ENCODE results near the gene COG8. TPM values are rescaled to one million over a fixed set of nuclear protein-coding genes. Genes with fewer than 3 reads are reported as not detected.

COG8 gene
- total RNA-seq, 1 donor from 2014 or later, result 42.7 TPM

- no peak for DNase-seq (ENCODE audit: low spot score)
Measured at GRCh38 chr16:69346683-69347082, 7.3 kb upstream of the COG8 start.

GRCh38 chr16:69345923-69346322, 6.6 kb upstream of the COG8 start:
- no peak for DNase-seq (ENCODE audit: low spot score)

DNA sequence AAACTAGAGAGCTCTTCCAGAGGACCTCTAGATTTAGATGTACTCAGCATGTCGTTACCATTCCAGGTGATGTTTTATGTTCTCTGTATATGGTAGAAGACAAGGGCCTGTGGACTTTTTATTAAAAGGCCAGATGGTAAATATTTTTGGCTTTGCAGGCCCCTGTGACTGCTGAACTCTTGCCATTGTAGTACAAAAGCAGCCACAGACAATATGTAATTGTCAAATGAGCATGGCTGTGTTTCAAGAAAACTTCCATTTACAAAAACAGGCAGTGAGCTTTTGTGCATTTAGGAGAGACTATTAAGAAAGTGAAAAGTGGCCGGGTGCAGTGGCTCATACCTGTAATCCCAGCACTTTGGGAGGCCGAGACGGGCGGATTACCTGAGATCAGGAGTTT, 4.8 kb upstream of the COG8 start:
- DNase-seq (ENCODE audit: low spot score), result no peak

DNA sequence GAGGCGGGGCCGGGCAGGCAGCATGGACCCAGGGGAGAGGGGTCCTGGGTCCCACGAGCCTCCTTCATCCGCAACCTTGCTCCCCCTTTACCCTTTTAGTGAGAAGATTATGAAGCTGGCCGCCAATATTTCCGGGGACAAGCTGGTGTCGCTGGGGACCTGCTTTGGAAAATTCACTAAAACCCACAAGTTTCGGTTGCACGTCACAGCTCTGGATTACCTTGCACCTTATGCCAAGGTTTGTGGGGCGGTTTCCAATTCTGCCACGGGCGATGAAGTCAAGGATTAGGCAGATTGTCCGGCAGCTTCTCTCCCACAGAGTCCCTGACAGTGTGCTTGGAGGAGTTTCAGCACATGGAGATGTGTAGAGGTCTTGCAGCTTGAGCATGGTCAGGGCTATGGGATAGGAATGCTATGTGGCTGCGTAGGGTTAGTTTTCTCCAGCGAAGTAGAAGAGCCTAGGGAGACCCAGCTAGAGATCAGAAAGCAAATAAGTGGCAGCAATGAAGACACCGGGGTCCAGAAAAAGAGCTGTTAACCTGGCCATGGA, 806 bp upstream of the COG8 start:
- no peak for DNase-seq (ENCODE audit: low spot score)

GRCh38 chr16:69338557-69339288, 641 bp downstream of the COG8 start:
- DNase-seq (ENCODE audit: low spot score), result no peak

DNA sequence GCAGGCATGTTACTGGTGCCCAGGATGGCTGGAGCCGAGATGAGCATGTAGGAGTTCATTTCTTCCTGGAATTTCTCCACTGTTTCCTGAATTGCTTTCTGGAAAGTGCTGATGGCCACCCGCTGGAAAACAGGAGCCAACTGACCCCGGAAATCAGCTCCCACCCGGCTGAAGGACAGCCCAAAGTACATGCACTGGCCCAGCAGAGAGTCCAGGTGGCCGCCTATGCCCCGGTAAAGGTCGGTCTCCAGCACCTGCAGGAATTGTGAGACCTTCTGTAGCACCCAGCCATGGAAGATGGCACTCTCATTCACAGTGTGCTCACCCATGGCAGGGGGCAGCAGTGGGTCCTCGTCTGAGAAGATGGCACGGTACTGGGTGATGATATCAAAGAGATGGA, 4.7 kb downstream of the COG8 start:
- DNase-seq (ENCODE audit: low spot score), result no peak

- peak; percentile 93 for DNase-seq (ENCODE audit: low spot score)
Measured at GRCh38 chr16:69330286-69331109, 8.9 kb downstream of the COG8 start, which contains the start of gene PDF. Gene PDF (minus strand): TSS chr16:69330588. CDS start chr16:69330570, 18 bp downstream.

GRCh38 chr16:69329369-69330285, 9.7 kb downstream of the COG8 start:
- no peak for DNase-seq (ENCODE audit: low spot score)

GRCh38 chr16:69328854-69329316, 10.5 kb downstream of the COG8 start:
- no peak for DNase-seq (ENCODE audit: low spot score)

DNA sequence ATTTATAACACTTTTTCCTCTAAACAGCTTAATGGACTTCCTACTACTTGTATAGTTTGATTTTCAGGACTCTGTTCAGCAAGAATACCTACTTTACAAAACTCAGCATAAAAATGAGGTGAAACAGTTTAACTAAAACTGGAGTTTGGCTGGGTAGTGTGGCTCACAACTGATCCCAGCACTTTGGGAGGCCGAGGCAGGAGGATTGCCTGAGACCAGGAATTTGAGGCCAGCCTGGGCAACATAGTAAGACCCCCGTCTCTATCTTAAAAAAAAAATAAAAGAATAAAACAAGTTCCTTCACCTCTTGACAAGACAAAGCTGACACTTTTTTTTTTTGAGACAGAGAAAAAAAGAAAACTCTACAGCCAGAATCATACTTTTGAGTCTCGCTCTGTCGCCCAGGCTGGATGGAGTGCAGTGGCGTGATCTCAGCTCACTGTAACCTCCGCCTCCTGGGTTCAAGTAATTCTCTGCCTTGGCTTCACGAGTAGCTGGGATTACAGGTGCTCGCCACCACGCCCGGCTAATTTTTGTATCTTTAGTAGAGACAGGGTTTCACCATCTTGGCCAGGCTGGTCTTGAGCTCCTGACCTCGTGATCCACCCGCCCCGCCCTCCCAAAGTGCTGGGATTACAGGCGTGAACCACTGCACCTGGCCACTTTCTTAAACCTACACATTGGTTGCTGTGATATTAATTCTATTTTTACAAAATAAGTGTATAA, 11.6 kb downstream of the COG8 start:
- DNase-seq (ENCODE audit: low spot score), result no peak

- DNase-seq (ENCODE audit: low spot score), result peak; percentile 67
Measured at GRCh38 chr16:69326172-69326873, 13.0 kb downstream of the COG8 start.

GRCh38 chr16:69325784-69326171, 13.6 kb downstream of the COG8 start:
- DNase-seq (ENCODE audit: low spot score), result no peak

DNA sequence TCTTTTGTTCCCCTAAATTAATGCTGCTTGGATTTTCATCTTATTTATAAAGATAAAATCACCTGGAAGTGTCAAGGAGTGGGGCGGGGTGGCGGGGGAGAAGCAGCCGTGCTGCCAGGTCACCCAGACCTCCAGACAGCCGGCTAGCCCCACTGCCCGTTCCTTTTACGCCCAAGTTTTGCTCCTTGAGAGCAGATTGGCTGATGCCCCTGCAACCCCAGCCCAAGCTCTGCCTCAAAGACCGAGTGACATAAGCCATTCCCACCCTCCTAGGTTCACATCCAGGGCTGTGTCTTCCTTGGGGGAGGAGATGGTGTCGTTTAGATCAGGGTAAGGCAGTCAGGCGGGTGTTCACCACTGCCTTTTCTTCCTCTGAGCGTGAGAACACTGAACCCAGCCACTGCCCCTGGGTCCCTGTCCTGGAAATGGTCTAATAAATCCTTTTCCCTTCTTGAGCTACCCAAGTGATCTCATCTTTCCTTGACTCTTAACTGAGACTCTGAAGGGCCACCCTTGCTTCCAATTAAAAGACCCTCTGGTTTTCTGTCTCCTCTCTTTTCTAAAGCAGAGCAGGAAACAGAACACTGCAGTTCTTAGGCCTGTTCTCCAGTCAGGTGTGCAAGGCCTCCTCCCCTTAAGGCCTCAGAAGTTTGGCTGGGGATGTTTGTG, 14.6 kb downstream of the COG8 start:
- DNase-seq (ENCODE audit: low spot score), result no peak

DNA sequence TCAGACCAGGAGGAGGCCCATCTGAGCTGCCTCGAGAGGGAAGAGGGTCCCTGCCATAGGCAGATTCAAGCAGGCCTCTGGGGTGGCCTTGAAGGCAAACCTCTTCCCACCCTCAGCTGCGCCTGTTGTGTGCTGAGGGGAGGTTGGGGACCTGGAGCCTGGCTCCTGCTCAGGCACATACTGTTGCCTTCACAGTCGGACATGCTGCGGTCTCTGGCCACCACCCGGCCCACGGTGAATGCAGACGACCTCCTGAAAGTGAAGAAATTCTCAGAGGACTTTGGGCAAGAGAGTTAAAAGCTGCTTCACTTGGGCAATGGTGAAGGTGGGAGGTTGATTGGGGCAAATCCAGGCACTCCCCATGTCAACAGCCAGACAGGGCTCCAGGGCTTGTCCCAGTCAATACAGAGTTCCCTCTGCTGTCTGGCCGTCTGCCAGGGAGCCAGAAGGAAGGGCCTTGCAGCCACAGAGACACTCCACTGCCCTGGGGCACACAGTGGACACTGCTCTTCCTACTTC, 15.3 kb downstream of the COG8 start:
- DNase-seq (ENCODE audit: low spot score), result peak; percentile 70

DNA sequence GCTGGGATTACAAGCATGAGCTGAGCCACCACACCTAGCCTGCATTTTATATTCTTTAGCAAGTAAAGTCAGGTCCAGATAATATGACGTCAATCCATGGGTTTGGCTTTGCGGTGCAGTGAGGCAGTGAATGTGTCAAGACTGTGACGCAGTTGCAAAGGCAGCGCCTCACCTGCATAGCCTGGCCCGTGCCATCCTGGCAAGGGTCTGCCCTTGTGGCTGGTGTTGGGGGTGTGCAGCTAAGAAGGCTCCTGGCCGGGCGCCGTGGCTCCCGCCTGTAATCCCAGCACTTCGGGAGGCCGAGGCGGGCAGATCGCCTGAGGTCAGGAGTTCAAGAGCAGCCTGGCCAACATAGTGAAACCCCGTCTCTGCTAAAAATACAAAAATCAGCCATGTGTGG, 15.9 kb downstream of the COG8 start:
- no peak for DNase-seq (ENCODE audit: low spot score)

GRCh38 chr16:69322343-69322742, 17.0 kb downstream of the COG8 start:
- no peak for DNase-seq (ENCODE audit: low spot score)

- no peak for DNase-seq (ENCODE audit: low spot score)
Measured at GRCh38 chr16:69321080-69321479, 18.3 kb downstream of the COG8 start.

DNA sequence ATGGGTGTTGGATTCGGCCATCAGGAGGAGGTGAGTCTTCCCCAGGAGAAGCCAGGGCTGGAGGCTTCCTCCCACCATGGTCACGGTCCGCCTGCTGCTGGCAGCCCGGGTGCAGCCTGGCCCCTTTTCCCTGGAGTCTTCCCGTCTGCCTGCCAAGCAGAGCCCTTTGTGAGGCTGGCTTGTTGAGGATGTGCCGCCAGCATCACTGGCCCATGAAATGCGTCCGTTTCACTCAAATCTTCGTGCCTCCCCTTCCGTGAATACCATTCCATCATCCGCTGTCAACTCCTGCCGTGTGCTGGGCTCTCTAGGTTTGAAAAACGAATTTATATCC, 18.7 kb downstream of the COG8 start:
- DNase-seq (ENCODE audit: low spot score), result no peak

All from mucosa of gallbladder (tissue), 1 donor.